Loucy (cell line): ENCODE measurements around the gene TK1.

Experiments
- CTCF ChIP-seq: fragments of 200-600 bp; sonication (generic); conservative IDR thresholded peaks from 2 replicates; pipeline ENCODE4 v1.5.1; 2014; ENCODE audit warnings: mild to moderate bottlenecking, antibody characterized with exemption, low read length
- EZH2phosphoT487 ChIP-seq: fragments of 200-600 bp; IDR thresholded peaks from 2 replicates; pipeline ENCODE4 v1.6.1; 2018; ENCODE audit warnings: antibody characterized with exemption, mild to moderate bottlenecking, moderate library complexity, borderline replicate concordance

DNA sequence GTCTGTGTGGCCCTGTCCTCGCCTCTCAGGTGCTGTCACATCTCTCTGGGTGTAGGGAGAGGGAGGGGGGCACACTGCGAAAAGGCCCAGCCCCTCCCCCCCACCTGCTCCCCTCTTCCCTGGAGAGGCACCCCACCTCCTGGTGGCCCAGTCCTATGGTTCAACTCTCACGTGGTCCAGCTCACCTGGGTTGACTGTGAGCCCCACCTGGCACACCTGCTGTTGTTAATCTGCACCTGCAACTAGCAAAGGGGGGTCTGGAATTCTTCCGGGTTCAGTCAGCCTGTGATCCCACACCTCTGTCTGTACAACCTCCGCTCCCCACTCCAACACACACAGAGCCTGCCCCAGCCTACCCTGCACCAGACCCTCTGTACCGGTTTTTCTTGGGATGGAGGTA lies 20.4 kb downstream of the TK1 start:
- TF ChIP-seq CTCF (no peak), EZH2phosphoT487 (no peak)
